Measurements from ENCODE around the gene APC2. TPM values are rescaled to one million over a fixed set of nuclear protein-coding genes. Genes with fewer than 3 reads are reported as not detected.

The APC2 gene
- total RNA-seq, 2 donors from 2014 or later = 0.05 to 2.2 TPM

GRCh38 chr19:1412323-1412923 is 37.5 kb upstream of the APC2 start:
- no peaks in the 10 kb centered on the region for H3K27me3 ChIP-seq (replicated peaks; ENCODE audit: insufficient read depth)
- no peak overlapping the region for H3K4me3 ChIP-seq
- H3K9me3 ChIP-seq = no peaks in the 10 kb centered on the region
- no peak for TF ChIP-seq CTCF (IDR thresholded peaks at IDR 0.05)
- no peak for TF ChIP-seq POLR2A (IDR thresholded peaks at IDR 0.05)
- TF ChIP-seq POLR2AphosphoS5 (IDR thresholded peaks at IDR 0.05) = no peak
- no peak for DNase-seq (ENCODE audit: low spot score)
- H3K4me1 ChIP-seq (replicated peaks) = peaks cover 63% of the 10 kb centered on the region
- WGBS = 59% methylated on average over 20 of the region's 21 CpGs
- intact Hi-C loops (cut with DNase I) = no loop called here
- H3K36me3 ChIP-seq = no peaks in the 10 kb centered on the region
- peak overlapping the region in 1 of 2 donors; percentile 96 for H3K27ac ChIP-seq

- DNase-seq (ENCODE audit: low spot score) = no peak
- H3K9me3 ChIP-seq = no peaks in the 10 kb centered on the region
- no peak overlapping the region for H3K4me3 ChIP-seq
- WGBS = 54% methylated on average over 31 of the region's 36 CpGs
- TF ChIP-seq POLR2A (IDR thresholded peaks at IDR 0.05) = no peak
- TF ChIP-seq CTCF (IDR thresholded peaks at IDR 0.05) = no peak
- no peak for TF ChIP-seq POLR2AphosphoS5 (IDR thresholded peaks at IDR 0.05)
- intact Hi-C loops (cut with DNase I) = no loop called here
- H3K27me3 ChIP-seq (replicated peaks; ENCODE audit: insufficient read depth) = no peaks in the 10 kb centered on the region
- H3K27ac ChIP-seq = peak overlapping the region; percentile 92 to 96
- no peaks in the 10 kb centered on the region for H3K36me3 ChIP-seq
- H3K4me1 ChIP-seq (replicated peaks) = peaks cover 71% of the 10 kb centered on the region
Observed at GRCh38 chr19:1412995-1413800, 36.7 kb upstream of the APC2 start.

GRCh38 chr19:1416014-1416841 is 33.7 kb upstream of the APC2 start:
- Histone ChIP-seq H3K27ac (peak overlapping the region; percentile 92 to 96), H3K4me1 (replicated peaks) (peaks cover 55% of the 10 kb centered on the region), H3K9me3 (no peaks in the 10 kb centered on the region), H3K4me3 (no peak overlapping the region), H3K27me3 (replicated peaks; ENCODE audit: insufficient read depth) (no peaks in the 10 kb centered on the region), H3K36me3 (peaks cover 0 to 2% of the 10 kb centered on the region in 2 donors)
- 54% methylated on average over 28 of the region's 28 CpGs for WGBS
- TF ChIP-seq POLR2A (IDR thresholded peaks at IDR 0.05) (peak; percentile 8), POLR2AphosphoS5 (IDR thresholded peaks at IDR 0.05) (no peak)
- DNase-seq (ENCODE audit: low spot score) = no peak
- intact Hi-C loops (cut with DNase I) = no loop called here

- 62% methylated on average over 21 of the region's 21 CpGs for WGBS
- H3K4me1 ChIP-seq (replicated peaks) = peaks cover 46% of the 10 kb centered on the region
Observed at GRCh38 chr19:1417145-1417544, 32.8 kb upstream of the APC2 start.

GRCh38 chr19:1417681-1418495 is 32.0 kb upstream of the APC2 start:
- TF ChIP-seq CTCF (IDR thresholded peaks at IDR 0.05) = no peak
- TF ChIP-seq POLR2AphosphoS5 (IDR thresholded peaks at IDR 0.05) = no peak
- intact Hi-C loops (cut with DNase I) = no loop called here
- Histone ChIP-seq H3K27ac (peak overlapping the region; percentile 92 to 96), H3K27me3 (replicated peaks; ENCODE audit: insufficient read depth) (no peaks in the 10 kb centered on the region), H3K4me1 (replicated peaks) (peaks cover 38% of the 10 kb centered on the region), H3K9me3 (no peaks in the 10 kb centered on the region), H3K36me3 (peaks cover 0 to 7% of the 10 kb centered on the region in 2 donors), H3K4me3 (no peak overlapping the region)
- DNase-seq (ENCODE audit: low spot score) = no peak
- 54% methylated on average over 30 of the region's 30 CpGs for WGBS

More at GRCh38 chr19:1417145-1417544, 32.8 kb upstream of the APC2 start:
- Histone ChIP-seq H3K27me3 (replicated peaks; ENCODE audit: insufficient read depth) (no peaks in the 10 kb centered on the region), H3K9me3 (no peaks in the 10 kb centered on the region), H3K27ac (peak overlapping the region; percentile 92 to 96), H3K4me3 (no peak overlapping the region), H3K36me3 (peaks cover 0 to 7% of the 10 kb centered on the region in 2 donors)
- no peak for TF ChIP-seq POLR2A (IDR thresholded peaks at IDR 0.05)
- intact Hi-C loops (cut with DNase I) = no loop called here
- DNase-seq (ENCODE audit: low spot score) = no peak

Measured in prostate gland (tissue), 2 donors.